MM.1S (cell line): Measurements from ENCODE around the gene TMEM156.
A peak's percentile ranks its signal among the peaks of the same experiment; 100 is the strongest.

ENCODE experiments used
- DNase-seq: peaks from one replicate; pipeline ENCODE4 v3.0.0-alpha.2; 2015
- H2AFZ ChIP-seq: fragments of 300-600 bp; sonication (generic); 2 replicates; pipeline ENCODE4 v1.6.0; 2016; ENCODE audit warnings: antibody characterized with exemption, low read length
- H3F3A ChIP-seq: fragments of 300-600 bp; sonication (generic); 2 replicates; pipeline ENCODE4 v1.6.1; 2016; ENCODE audit warnings: mild to moderate bottlenecking, antibody characterized with exemption, low read length, moderate library complexity, mixed read lengths; ENCODE audit not compliant: insufficient read depth
- H3K27ac ChIP-seq: fragments of 300-600 bp; sonication (generic); 2 replicates; pipeline ENCODE4 v1.5.1; 2016; ENCODE audit warnings: mild to moderate bottlenecking, low read length
- H3K27me3 ChIP-seq: fragments of 300-600 bp; sonication (generic); replicated peaks from 2 replicates; pipeline ENCODE4 v1.6.0; 2016; ENCODE audit warnings: low read length; ENCODE audit not compliant: insufficient read depth
- H3K36me3 ChIP-seq: fragments of 300-600 bp; sonication (generic); replicated peaks from 2 replicates; pipeline ENCODE4 v1.6.1; 2016; ENCODE audit warnings: mild to moderate bottlenecking, low read length, mixed read lengths; ENCODE audit not compliant: insufficient read depth
- H3K4me1 ChIP-seq: fragments of 300-600 bp; sonication (generic); 2 replicates; pipeline ENCODE4 v1.6.1; 2016; ENCODE audit warnings: low read length, mixed read lengths
- H3K4me2 ChIP-seq: fragments of 300-600 bp; sonication (generic); 2 replicates; pipeline ENCODE4 v1.6.0; 2016; ENCODE audit warnings: low read depth, low read length
- H3K4me3 ChIP-seq: fragments of 300-600 bp; sonication (generic); 2 replicates; pipeline ENCODE4 v1.5.1; 2016; ENCODE audit warnings: low read length, mixed read lengths
- H3K79me2 ChIP-seq: fragments of 300-600 bp; sonication (generic); 2 replicates; pipeline ENCODE4 v1.6.1; 2016; ENCODE audit warnings: mixed run types, low read length, mixed read lengths
- H3K9ac ChIP-seq: fragments of 300-600 bp; sonication (generic); 2 replicates; pipeline ENCODE4 v1.6.1; 2016; ENCODE audit warnings: low read length, mixed read lengths
- H3K9me2 ChIP-seq: fragments of 300-600 bp; sonication (generic); replicated peaks from 2 replicates; pipeline ENCODE4 v1.6.1; 2016; ENCODE audit warnings: mild to moderate bottlenecking, low read length, mixed read lengths; ENCODE audit not compliant: insufficient read depth
- H3K9me3 ChIP-seq: fragments of 300-600 bp; sonication (generic); replicated peaks from 2 replicates; pipeline ENCODE4 v1.6.1; 2016; ENCODE audit warnings: mild to moderate bottlenecking, low read length, mixed read lengths; ENCODE audit not compliant: insufficient read depth
- H4K20me1 ChIP-seq: fragments of 300-600 bp; sonication (generic); 2 replicates; pipeline ENCODE4 v1.6.1; 2016; ENCODE audit warnings: mild to moderate bottlenecking, low read length, moderate library complexity, mixed read lengths; ENCODE audit not compliant: insufficient read depth
- CTCF ChIP-seq: fragments of 300-600 bp; sonication (generic); IDR thresholded peaks from 2 replicates; pipeline ENCODE4 v1.5.1; 2016; ENCODE audit warnings: antibody characterized with exemption, low read length, mixed read lengths
- EZH2 ChIP-seq: fragments of 300-600 bp; sonication (generic); optimal IDR thresholded peaks from 2 replicates; pipeline ENCODE3; 2017; ENCODE audit warnings: low read depth, mild to moderate bottlenecking, antibody characterized with exemption, low read length, mixed read lengths
- EZH2phosphoT487 ChIP-seq: fragments of 300-600 bp; sonication (generic); IDR thresholded peaks from 2 replicates; pipeline ENCODE4 v1.6.1; 2018; ENCODE audit warnings: antibody characterized with exemption, low read length

Gene TMEM156

GRCh38 chr4:39044364-39044955, 12.3 kb upstream of the TMEM156 start:
- peak overlapping the region; percentile 76 for H3K4me2 ChIP-seq
- H3K9me2 ChIP-seq: no peaks in the 10 kb centered on the region
- H3K27me3 ChIP-seq: no peaks in the 10 kb centered on the region
- H2AFZ ChIP-seq: peak overlapping the region; percentile 76
- peaks cover 17% of the 10 kb centered on the region for H3F3A ChIP-seq
- H3K9ac ChIP-seq: peak overlapping the region; percentile 56; the same call in 1 of the 2 replicates
- peak overlapping the region; percentile 62; the same call in 1 of the 2 replicates for H3K27ac ChIP-seq
- no peaks in the 10 kb centered on the region for H3K9me3 ChIP-seq
- H3K4me1 ChIP-seq: peaks cover 40% of the 10 kb centered on the region
- H3K4me3 ChIP-seq: peak overlapping the region; percentile 69
- no peaks in the 10 kb centered on the region for H4K20me1 ChIP-seq
- H3K36me3 ChIP-seq: no peaks in the 10 kb centered on the region
- TF ChIP-seq CTCF (0 out of 2 replicates have a peak, but pooled peaks have one; percentile 6), EZH2 (no peak)
- peak; percentile 94 for DNase-seq
- peaks cover 37% of the 10 kb centered on the region for H3K79me2 ChIP-seq

GRCh38 chr4:39043861-39044363, 11.7 kb upstream of the TMEM156 start:
- Histone ChIP-seq H3F3A (peaks cover 17% of the 10 kb centered on the region), H2AFZ (peak overlapping the region; percentile 76), H3K9me3 (no peaks in the 10 kb centered on the region), H4K20me1 (no peaks in the 10 kb centered on the region), H3K36me3 (no peaks in the 10 kb centered on the region), H3K9ac (peak overlapping the region; percentile 56; the same call in 1 of the 2 replicates), H3K4me3 (peak overlapping the region; percentile 69), H3K27me3 (no peaks in the 10 kb centered on the region), H3K4me2 (peak overlapping the region; percentile 76), H3K27ac (peak overlapping the region; percentile 62; the same call in 1 of the 2 replicates), H3K4me1 (peaks cover 38% of the 10 kb centered on the region), H3K9me2 (no peaks in the 10 kb centered on the region), H3K79me2 (peaks cover 33% of the 10 kb centered on the region)
- peak; percentile 30 for DNase-seq
- TF ChIP-seq CTCF (no peak), EZH2phosphoT487 (no peak), EZH2 (no peak)

- Histone ChIP-seq H3K4me1 (peaks cover 33% of the 10 kb centered on the region), H3K79me2 (peaks cover 30% of the 10 kb centered on the region), H3K9ac (peak overlapping the region; percentile 56; the same call in 1 of the 2 replicates), H3K27me3 (no peaks in the 10 kb centered on the region), H2AFZ (peak overlapping the region; percentile 76), H3K4me3 (peak overlapping the region; percentile 69), H3F3A (peaks cover 16% of the 10 kb centered on the region), H3K9me3 (no peaks in the 10 kb centered on the region), H4K20me1 (no peaks in the 10 kb centered on the region), H3K27ac (peak overlapping the region; percentile 62; the same call in 1 of the 2 replicates), H3K36me3 (no peaks in the 10 kb centered on the region), H3K4me2 (peak overlapping the region; percentile 76), H3K9me2 (no peaks in the 10 kb centered on the region)
- no peak for TF ChIP-seq EZH2
- no peak for TF ChIP-seq EZH2phosphoT487
- no peak for TF ChIP-seq CTCF
- DNase-seq: no peak
These were observed 11.1 kb upstream of the TMEM156 start for GRCh38 chr4:39043058-39043860.
